Activated CD8-positive, alpha-beta memory T cell treated with anti-CD3 and anti-CD28 coated beads, Interleukin-2, amount 50 U/mL, for 1 hour (primary cell): ENCODE data around the gene PARN.
"Not testable (repeated sequence)": the region's sequence is repeated elsewhere in the genome, so short reads cannot be mapped to it uniquely, and the experiment has no call there.

ENCODE experiments used
- DNase-seq: peaks from one replicate; pipeline ENCODE4 v3.0.0-alpha.2; 2020; ENCODE audit errors: extremely low read depth

Gene PARN

GRCh38 chr16:14629919-14630619 is at the start of gene PARN:
PARN (minus strand) TSS chr16:14630260; CDS start chr16:14630125, 135 bp downstream.
- peak; percentile 89 for DNase-seq

GRCh38 chr16:14678748-14679497 is 48.9 kb upstream of the PARN start:
- no peak for DNase-seq

- DNase-seq, result no peak
These were observed 47.6 kb upstream of the PARN start for GRCh38 chr16:14677627-14678026.

- DNase-seq, result no peak
These were observed 46.6 kb upstream of the PARN start for GRCh38 chr16:14676633-14677032.

GRCh38 chr16:14672403-14672971 is 42.4 kb upstream of the PARN start:
- no peak for DNase-seq

GRCh38 chr16:14669776-14670175 is 39.7 kb upstream of the PARN start:
- DNase-seq, result no peak

- DNase-seq, result no peak
These were observed 38.6 kb upstream of the PARN start for GRCh38 chr16:14668556-14669223.

GRCh38 chr16:14667347-14668266 is 37.5 kb upstream of the PARN start:
- no peak for DNase-seq

- no peak for DNase-seq
These were observed 28.0 kb upstream of the PARN start for GRCh38 chr16:14658063-14658462.

GRCh38 chr16:14652726-14653125 is 22.7 kb upstream of the PARN start:
- no peak for DNase-seq

GRCh38 chr16:14650629-14651028 is 20.6 kb upstream of the PARN start:
- DNase-seq, result no peak

- DNase-seq, result no peak
These were observed 19.8 kb upstream of the PARN start for GRCh38 chr16:14649816-14650215.

- no peak for DNase-seq
These were observed 11.9 kb upstream of the PARN start for GRCh38 chr16:14641926-14642325.

- DNase-seq, result no peak
These were observed 11.1 kb upstream of the PARN start for GRCh38 chr16:14641206-14641605.

- DNase-seq, result no peak
These were observed 10.5 kb upstream of the PARN start for GRCh38 chr16:14640538-14640937.

- DNase-seq, result not testable (repeated sequence)
These were observed 6.8 kb upstream of the PARN start for GRCh38 chr16:14636951-14637240.

GRCh38 chr16:14636179-14636950 is 6.3 kb upstream of the PARN start:
- not testable (repeated sequence) for DNase-seq

GRCh38 chr16:14635395-14636165 is 5.5 kb upstream of the PARN start:
- no peak for DNase-seq

- no peak for DNase-seq
These were observed 4.3 kb upstream of the PARN start for GRCh38 chr16:14634389-14634725.
